ENCODE measurements around the gene FBXW5. TPM values are rescaled to one million over a fixed set of nuclear protein-coding genes. Genes with fewer than 3 reads are reported as not detected.
A peak's percentile ranks its signal among the peaks of the same experiment; 100 is the strongest.

The FBXW5 gene
- total and polyA plus RNA-seq, 2 donors (not counting 3 experiments of a cell fraction or from before 2014, with no cell fraction given), result 97.3 to 151 TPM

DNA sequence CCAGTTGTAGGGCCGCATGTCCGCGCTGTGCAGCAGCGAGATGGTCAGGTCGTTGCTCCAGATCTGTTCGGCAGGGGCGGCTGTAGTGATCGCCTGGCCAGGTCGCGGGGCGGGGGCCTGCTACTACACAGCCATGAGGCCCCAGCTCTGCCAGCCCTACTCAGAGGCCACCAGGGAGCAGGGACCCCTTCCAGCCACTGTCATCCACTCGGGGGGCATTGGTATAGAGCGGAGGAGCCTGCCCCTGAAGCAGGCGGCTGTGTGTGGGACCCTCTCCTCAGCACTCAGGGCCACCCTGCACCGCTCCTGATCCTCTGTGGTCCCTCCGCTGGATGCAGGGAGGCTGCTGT, 1.7 kb downstream of the FBXW5 start:
- Histone ChIP-seq H3K27ac (ENCODE audit: insufficient read depth, low read depth, low read length) (no peak overlapping the region), H3K4me1 (ENCODE audit: control insufficient read depth, extremely low read depth, insufficient read depth, low read length) (no peaks in the 10 kb centered on the region), H3K9me3 (replicated peaks; ENCODE audit: control insufficient read depth, insufficient read depth, low read length) (no peaks in the 10 kb centered on the region), H3K9me1 (replicated peaks; ENCODE audit: control insufficient read depth, extremely low read depth, insufficient read depth, low read length) (no peaks in the 10 kb centered on the region), H2AFZ (ENCODE audit: low read depth, low read length) (no peak overlapping the region), H3K27me3 (ENCODE audit: control insufficient read depth in 2 of 2, insufficient read depth in 2 of 2, low read length in 2 of 2) (no peaks in the 10 kb centered on the region), H3K9ac (replicated peaks; ENCODE audit: extremely low read depth, insufficient read depth, low read length) (no peak overlapping the region), H3K4me3 (replicated peaks in 1 of 3; ENCODE audit: insufficient read depth in 1 of 3, low read depth in 1 of 3, low read length in 3 of 3) (peak overlapping the region in 1 of 3 experiments; percentile 95), H4K20me1 (replicated peaks; ENCODE audit: control insufficient read depth, extremely low read depth, insufficient read depth, low read length) (no peaks in the 10 kb centered on the region), H3K79me2 (ENCODE audit: control insufficient read depth, insufficient read depth, low read length) (peaks cover 26% of the 10 kb centered on the region), H3K4me2 (ENCODE audit: insufficient read depth, low read length) (no peak overlapping the region), H3K36me3 (ENCODE audit: control insufficient read depth in 2 of 2, extremely low read depth in 1 of 2, insufficient read depth in 2 of 2, low read length in 2 of 2) (peaks cover 2 to 30% of the 10 kb centered on the region in 2 experiments)
- POLR2A ChIA-PET, result no interaction called here
- dilution Hi-C loops (cut with MboI; ENCODE audit: extremely low pct_ligation_motif_present, low sequenced_read_pairs), result loop anchor here (25.0 kb wide), 1 partner anchor 131 kb away; the partner anchor contains the start of gene RABL6
- DNase-seq (ENCODE audit: low read depth, low spot score), result no peak
- TF ChIP-seq EZH2 (IDR thresholded peaks at IDR 0.05; ENCODE audit: borderline replicate concordance, low read depth, low read length, severe bottlenecking) (no peak), GATA2 (IDR thresholded peaks at IDR 0.05; ENCODE audit: insufficient read depth, insufficient read length, low read depth, low read length) (no peak), FOS (IDR thresholded peaks at IDR 0.05; ENCODE audit: borderline replicate concordance, insufficient read depth, low read length) (no peak), MYC (IDR thresholded peaks at IDR 0.05; ENCODE audit: low read depth, low read length) (no peak), POLR2A (IDR thresholded peaks at IDR 0.05; ENCODE audit: low read depth, low read length) (no peak), POLR2AphosphoS5 (IDR thresholded peaks at IDR 0.05; ENCODE audit: insufficient read depth, low read depth, low read length) (no peak), JUN (IDR thresholded peaks at IDR 0.05; ENCODE audit: borderline replicate concordance, insufficient read depth, insufficient read length, low read depth) (no peak)
- TF ChIP-seq, protein P1, sequence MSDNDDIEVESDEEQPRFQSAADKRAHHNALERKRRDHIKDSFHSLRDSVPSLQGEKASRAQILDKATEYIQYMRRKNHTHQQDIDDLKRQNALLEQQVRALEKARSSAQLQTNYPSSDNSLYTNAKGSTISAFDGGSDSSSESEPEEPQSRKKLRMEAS (IDR thresholded peaks at IDR 0.05; ENCODE audit: insufficient read depth, insufficient read length), result no peak
- TF ChIP-seq, protein P2, sequence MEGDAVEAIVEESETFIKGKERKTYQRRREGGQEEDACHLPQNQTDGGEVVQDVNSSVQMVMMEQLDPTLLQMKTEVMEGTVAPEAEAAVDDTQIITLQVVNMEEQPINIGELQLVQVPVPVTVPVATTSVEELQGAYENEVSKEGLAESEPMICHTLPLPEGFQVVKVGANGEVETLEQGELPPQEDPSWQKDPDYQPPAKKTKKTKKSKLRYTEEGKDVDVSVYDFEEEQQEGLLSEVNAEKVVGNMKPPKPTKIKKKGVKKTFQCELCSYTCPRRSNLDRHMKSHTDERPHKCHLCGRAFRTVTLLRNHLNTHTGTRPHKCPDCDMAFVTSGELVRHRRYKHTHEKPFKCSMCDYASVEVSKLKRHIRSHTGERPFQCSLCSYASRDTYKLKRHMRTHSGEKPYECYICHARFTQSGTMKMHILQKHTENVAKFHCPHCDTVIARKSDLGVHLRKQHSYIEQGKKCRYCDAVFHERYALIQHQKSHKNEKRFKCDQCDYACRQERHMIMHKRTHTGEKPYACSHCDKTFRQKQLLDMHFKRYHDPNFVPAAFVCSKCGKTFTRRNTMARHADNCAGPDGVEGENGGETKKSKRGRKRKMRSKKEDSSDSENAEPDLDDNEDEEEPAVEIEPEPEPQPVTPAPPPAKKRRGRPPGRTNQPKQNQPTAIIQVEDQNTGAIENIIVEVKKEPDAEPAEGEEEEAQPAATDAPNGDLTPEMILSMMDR (IDR thresholded peaks at IDR 0.05; ENCODE audit: extremely low read depth in 1 of 2, insufficient read depth in 1 of 2, low read depth in 1 of 2, low read length in 2 of 2), result no peak
- intact Hi-C loops (cut with micrococcal nuclease), result loop anchor here (5.0 kb wide), 1 partner anchor 56 kb away; the partner anchor contains the start of gene TRAF2
- FAIRE-seq, result no peak
- BruUV-seq (replicated peaks), result no TSS peak
- CTCF ChIA-PET, result interaction anchor here (1.0 kb wide), 1 partner anchor 86 kb away, joined by 3 read pairs; no protein-coding TSS in a partner anchor

All from endothelial cell of umbilical vein (primary cell).